Type B pancreatic cell (in vitro differentiated cells): ENCODE results near the gene RRH. TPM values are rescaled to one million over a fixed set of nuclear protein-coding genes. Genes with fewer than 3 reads are reported as not detected.
"Not testable (repeated sequence)": the region's sequence is repeated elsewhere in the genome, so short reads cannot be mapped to it uniquely, and the experiment has no call there.

Source experiments
- DNase-seq: peaks from one replicate; pipeline ENCODE4 v3.0.0; 2021; ENCODE audit warnings: mixed read lengths; ENCODE audit not compliant: unreplicated experiment; ENCODE audit errors: extremely low spot score
- H3K27ac Mint-ChIP-seq: 2 replicates; pipeline ENCODE4 v1.8.0; 2021; ENCODE audit warnings: mild to moderate bottlenecking, mixed read lengths
- H3K27me3 Mint-ChIP-seq: 2 replicates; pipeline ENCODE4 v1.8.0; 2021; ENCODE audit warnings: mixed read lengths
- H3K36me3 Mint-ChIP-seq: 2 replicates; pipeline ENCODE4 v1.8.0; 2021; ENCODE audit warnings: mixed read lengths
- H3K4me1 Mint-ChIP-seq: one replicate; pipeline ENCODE4 v1.8.0; 2021; ENCODE audit warnings: mixed read lengths; ENCODE audit not compliant: unreplicated experiment
- H3K4me3 Mint-ChIP-seq: 2 replicates; pipeline ENCODE4 v1.8.0; 2021; ENCODE audit warnings: mild to moderate bottlenecking, mixed read lengths
- H3K9me3 Mint-ChIP-seq: 2 replicates; pipeline ENCODE4 v1.8.0; 2021; ENCODE audit warnings: mixed read lengths
- total RNA-seq: library from RNA; stranded (reverse); gene quantifications from 2 replicates; pipeline ENCODE4 v1.2.1, GENCODE V29; 2021; ENCODE audit warnings: low replicate concordance
- TF ChIP-seq, protein P1 (sequence below): fragments of 200-600 bp; sonication (generic); conservative IDR thresholded peaks from 2 replicates; pipeline ENCODE4 v1.5.0; 2021; ENCODE audit warnings: antibody characterized with exemption, mild to moderate bottlenecking

RRH gene
- total RNA-seq, 1 donor from 2014 or later, result 0.41 TPM

DNA sequence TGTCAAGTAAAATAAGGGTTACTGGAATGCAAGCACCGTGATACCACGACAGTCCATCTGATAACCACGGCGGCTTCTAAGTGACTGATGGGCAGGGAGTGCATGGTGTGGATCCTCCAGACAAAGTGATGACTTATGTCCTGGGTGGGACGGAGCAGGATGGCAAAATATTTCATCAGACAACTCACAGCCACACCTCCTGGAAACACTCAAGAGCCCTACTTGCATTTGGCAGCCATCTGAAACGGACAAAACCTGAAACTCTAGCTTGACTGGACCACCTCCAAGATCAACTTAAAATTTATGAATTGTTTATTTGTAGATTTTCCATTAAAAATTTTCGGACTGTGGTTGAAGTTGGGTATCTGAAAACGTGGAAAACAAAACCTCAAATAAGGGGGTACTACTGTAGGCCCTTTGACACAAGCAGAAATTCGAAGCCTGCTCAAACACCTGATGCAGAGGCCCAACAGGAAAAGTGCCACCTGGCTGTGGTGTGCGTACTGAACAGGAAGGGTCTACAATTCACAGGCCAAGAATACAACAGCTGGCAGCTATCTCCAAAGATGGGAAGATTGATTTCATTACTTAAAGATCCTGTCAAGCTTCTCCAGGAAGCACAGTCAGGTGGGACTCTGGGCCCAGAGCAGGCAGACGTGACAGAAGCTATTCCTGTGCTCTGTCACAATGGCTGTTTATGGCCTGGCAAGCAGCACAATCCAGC lies 46.2 kb downstream of the RRH start:
- DNase-seq, result no peak
- Mint-ChIP-seq H3K4me3 (peak overlapping the region; percentile 57), H3K27ac (peak overlapping the region; percentile 96), H3K27me3 (no peaks in the 10 kb centered on the region), H3K4me1 (no peaks in the 10 kb centered on the region), H3K36me3 (no peaks in the 10 kb centered on the region), H3K9me3 (no peaks in the 10 kb centered on the region)
- TF ChIP-seq, protein P1, sequence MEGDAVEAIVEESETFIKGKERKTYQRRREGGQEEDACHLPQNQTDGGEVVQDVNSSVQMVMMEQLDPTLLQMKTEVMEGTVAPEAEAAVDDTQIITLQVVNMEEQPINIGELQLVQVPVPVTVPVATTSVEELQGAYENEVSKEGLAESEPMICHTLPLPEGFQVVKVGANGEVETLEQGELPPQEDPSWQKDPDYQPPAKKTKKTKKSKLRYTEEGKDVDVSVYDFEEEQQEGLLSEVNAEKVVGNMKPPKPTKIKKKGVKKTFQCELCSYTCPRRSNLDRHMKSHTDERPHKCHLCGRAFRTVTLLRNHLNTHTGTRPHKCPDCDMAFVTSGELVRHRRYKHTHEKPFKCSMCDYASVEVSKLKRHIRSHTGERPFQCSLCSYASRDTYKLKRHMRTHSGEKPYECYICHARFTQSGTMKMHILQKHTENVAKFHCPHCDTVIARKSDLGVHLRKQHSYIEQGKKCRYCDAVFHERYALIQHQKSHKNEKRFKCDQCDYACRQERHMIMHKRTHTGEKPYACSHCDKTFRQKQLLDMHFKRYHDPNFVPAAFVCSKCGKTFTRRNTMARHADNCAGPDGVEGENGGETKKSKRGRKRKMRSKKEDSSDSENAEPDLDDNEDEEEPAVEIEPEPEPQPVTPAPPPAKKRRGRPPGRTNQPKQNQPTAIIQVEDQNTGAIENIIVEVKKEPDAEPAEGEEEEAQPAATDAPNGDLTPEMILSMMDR, result no peak

DNA sequence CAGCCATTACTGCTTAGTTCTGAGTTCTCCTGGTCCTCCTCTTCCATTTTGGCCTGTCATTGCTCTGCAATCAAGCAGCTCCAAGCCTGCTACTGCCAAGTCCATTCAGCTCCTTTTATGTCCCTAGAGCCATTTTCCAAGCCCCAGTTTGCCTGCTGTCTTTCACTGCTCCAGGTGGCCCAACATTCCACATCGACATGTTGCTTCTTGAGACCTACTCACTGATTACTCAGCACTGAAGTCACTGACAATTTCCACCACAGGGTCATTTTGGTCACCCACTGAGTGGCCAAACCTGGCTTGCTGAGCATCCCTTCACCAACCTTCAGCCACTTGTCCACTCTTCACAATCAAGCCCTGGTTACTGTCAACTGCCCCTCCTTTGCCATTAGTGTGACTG lies 47.3 kb downstream of the RRH start:
- H3K4me3 Mint-ChIP-seq, result peak overlapping the region; percentile 5
- no peaks in the 10 kb centered on the region for H3K36me3 Mint-ChIP-seq
- DNase-seq, result no peak
- no peaks in the 10 kb centered on the region for H3K9me3 Mint-ChIP-seq
- H3K27me3 Mint-ChIP-seq, result no peaks in the 10 kb centered on the region
- peak overlapping the region; percentile 96 for H3K27ac Mint-ChIP-seq
- TF ChIP-seq, protein P1, result no peak
- no peaks in the 10 kb centered on the region for H3K4me1 Mint-ChIP-seq

DNA sequence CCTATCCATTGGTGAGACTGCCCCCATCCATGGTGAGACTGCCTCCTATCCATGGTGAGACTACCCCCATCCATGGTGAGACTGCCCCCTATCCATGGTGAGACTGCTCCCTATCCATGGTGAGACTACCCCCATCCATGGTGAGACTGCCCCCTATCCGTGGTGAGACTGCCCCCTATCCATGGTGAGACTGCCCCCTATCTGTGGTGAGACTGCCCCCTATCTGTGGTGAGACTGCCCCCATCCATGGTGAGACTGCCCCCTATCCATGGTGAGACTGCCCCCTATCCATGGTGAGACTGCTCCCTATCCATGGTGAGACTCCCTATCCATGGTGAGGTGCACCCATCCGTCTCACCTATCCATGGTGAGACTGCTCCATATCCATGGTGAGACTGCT lies 47.8 kb downstream of the RRH start:
- not testable (repeated sequence) for H3K27me3 Mint-ChIP-seq, DNase-seq, H3K4me1 Mint-ChIP-seq, H3K4me3 Mint-ChIP-seq, H3K36me3 Mint-ChIP-seq, H3K27ac Mint-ChIP-seq, H3K9me3 Mint-ChIP-seq

DNA sequence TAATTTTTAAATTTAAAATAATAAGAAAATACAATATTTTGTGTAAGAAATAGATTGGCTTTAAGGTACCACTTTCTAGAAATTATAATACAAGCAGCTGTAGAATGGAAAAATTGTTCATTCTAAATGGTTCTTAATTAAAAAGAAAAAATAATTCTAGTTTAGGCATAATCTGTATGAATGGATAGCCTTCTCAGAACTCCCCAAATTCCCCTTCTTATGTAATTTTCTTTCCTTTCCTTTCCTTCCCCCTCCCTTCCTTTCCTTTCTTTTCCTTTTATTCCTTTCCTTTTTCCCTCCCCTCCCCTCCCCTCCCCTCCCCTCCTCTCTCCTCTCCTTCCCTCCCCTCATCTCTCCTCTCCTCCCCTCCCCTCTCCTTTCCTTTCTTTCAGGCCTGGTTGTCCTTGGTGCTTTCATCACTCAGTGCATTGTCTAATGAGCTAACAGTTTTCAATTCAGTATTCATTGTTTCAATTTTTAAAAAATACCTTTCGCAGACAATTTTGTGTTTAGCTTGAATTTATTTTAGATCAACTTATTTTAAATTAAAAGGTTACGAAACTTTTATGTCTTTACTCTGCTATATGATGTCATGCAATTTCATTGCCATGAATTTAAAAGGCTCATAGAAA lies 49.0 kb downstream of the RRH start:
- Mint-ChIP-seq H3K36me3 (no peaks in the 10 kb centered on the region), H3K9me3 (no peaks in the 10 kb centered on the region), H3K4me1 (no peaks in the 10 kb centered on the region), H3K4me3 (no peak overlapping the region), H3K27me3 (no peaks in the 10 kb centered on the region), H3K27ac (peak overlapping the region; percentile 6)
- TF ChIP-seq, protein P1, result no peak
- no peak for DNase-seq

DNA sequence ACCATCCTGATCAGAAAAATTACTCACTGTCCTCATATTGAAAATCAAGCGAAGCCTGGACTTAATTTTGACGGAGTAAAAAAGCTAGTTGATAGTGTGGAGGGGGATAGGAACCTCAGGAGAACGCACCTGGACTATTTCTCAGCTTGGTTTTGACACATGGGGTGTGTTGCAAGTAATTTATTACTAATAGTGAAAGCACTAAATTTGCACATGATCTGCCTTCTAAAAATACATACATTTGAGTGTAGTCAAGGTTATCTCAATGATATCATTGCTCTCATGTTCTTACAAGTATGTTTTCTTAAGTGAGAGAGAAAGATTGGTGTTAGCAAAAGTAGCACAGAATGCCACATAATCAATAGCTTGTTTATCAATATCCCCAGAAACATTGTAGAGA lies 49.6 kb downstream of the RRH start:
- no peaks in the 10 kb centered on the region for H3K27me3 Mint-ChIP-seq
- H3K4me1 Mint-ChIP-seq, result no peaks in the 10 kb centered on the region
- H3K4me3 Mint-ChIP-seq, result peak overlapping the region; percentile 2
- no peak for DNase-seq
- H3K36me3 Mint-ChIP-seq, result no peaks in the 10 kb centered on the region
- TF ChIP-seq, protein P1, result no peak
- H3K9me3 Mint-ChIP-seq, result no peaks in the 10 kb centered on the region
- peak overlapping the region; percentile 6 for H3K27ac Mint-ChIP-seq

DNA sequence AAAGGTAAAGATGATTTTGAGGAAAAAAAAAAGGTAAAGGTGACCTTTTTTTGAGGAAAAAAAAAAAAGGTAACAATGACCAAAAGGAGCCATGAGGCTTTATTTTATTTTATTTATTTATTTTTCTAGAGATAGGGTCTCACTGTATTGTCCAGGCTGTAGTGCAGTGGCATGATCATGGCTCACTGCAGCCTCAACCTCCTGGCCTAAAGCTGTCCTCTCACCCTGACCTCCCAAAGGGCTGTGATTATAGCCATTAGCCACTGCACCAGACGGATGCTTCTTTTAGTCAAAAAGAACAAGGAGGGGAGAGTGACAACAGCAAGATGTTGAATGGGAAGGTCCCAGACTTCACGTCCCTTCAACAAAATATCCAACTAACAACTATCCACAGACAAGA lies 50.6 kb downstream of the RRH start:
- Mint-ChIP-seq H3K4me3 (no peak overlapping the region), H3K27ac (no peak overlapping the region), H3K27me3 (no peaks in the 10 kb centered on the region), H3K9me3 (no peaks in the 10 kb centered on the region), H3K4me1 (no peaks in the 10 kb centered on the region), H3K36me3 (no peaks in the 10 kb centered on the region)
- TF ChIP-seq, protein P1, result no peak
- DNase-seq, result no peak
